HAP-1 (cell line): ENCODE data around the gene PTGR1.
"Not testable (repeated sequence)": the region's sequence is repeated elsewhere in the genome, so short reads cannot be mapped to it uniquely, and the experiment has no call there.

ENCODE experiments used
- DNase-seq, 2 experiments: peaks; one replicate each; pipeline ENCODE4 v3.0.0-alpha.2; 2016 to 2020; ENCODE audit warnings: low spot score in 2 of 2
- H3K27me3 ChIP-seq: fragments of 250-450 bp; sonication (Bioruptor Pico); 2 replicates; pipeline ENCODE4 v1.5.1; 2020; ENCODE audit warnings: low read depth, mild to moderate bottlenecking, moderate library complexity
- H3K36me3 ChIP-seq: fragments of 250-450 bp; sonication (Bioruptor Pico); replicated peaks from 2 replicates; pipeline ENCODE4 v1.5.1; 2020; ENCODE audit warnings: mild to moderate bottlenecking
- H3K4me1 ChIP-seq: fragments of 250-450 bp; sonication (Bioruptor Pico); 2 replicates; pipeline ENCODE4 v1.5.1; 2020; ENCODE audit warnings: mild to moderate bottlenecking
- H3K4me3 ChIP-seq: fragments of 250-450 bp; sonication (Bioruptor Pico); 2 replicates; pipeline ENCODE4 v1.5.1; 2020; ENCODE audit warnings: mild to moderate bottlenecking, moderate library complexity
- H3K9me3 ChIP-seq: fragments of 250-450 bp; sonication (Bioruptor Pico); 2 replicates; pipeline ENCODE4 v1.5.1; 2020; ENCODE audit warnings: mild to moderate bottlenecking, moderate library complexity
- in situ Hi-C: fragments of 300-500 bp; cut with MboI; formaldehyde crosslinking; loops from 3 replicates; pipeline ENCODE4 v1.14.3; 2020; ENCODE audit warnings: low sequenced_read_pairs, inconsistent platforms, mixed read lengths

PTGR1 gene

DNA sequence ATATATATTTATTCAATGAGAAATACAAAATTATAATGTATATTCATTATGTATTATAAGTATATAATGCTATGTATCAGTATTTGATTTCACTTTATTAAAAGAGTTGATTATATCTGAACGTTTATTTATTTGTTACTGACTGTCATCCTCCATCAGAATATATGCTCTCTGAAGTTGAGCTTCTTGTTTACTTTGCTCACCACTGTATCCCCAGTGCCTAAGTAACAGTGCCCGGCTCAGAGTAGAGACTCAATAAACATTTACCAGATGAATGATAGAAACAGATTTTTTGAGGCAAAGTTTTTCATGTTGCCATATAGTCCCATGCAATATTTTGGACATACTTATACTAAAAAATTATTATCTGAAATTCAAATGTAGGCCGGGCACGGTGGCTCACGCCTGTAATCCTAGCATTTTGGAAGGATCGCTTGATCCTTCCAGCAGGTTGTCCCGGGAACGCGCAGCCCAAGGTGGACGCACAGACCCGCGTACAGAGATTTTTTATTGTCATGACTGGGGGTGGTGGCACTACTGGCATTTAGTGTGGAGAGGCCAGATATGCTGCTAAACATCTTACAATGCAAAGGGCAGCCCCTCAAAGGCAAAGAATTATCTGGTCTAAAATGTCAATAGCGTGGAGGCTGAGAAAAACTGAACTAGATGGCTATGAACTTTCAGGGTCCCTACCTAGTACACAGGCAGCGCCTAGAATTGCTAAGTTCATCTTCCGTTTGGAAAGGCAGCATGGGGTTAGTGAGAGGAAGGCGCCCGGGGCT lies 30.9 kb upstream of the PTGR1 start:
- no peaks in the 10 kb centered on the region for H3K9me3 ChIP-seq
- H3K4me3 ChIP-seq, result peak overlapping the region; percentile 65
- peak in 1 of 2 experiments; percentile 13 for DNase-seq
- in situ Hi-C loops, result no loop called here
- peaks cover 10% of the 10 kb centered on the region for H3K4me1 ChIP-seq
- H3K27me3 ChIP-seq, result no peaks in the 10 kb centered on the region
- H3K36me3 ChIP-seq, result no peaks in the 10 kb centered on the region

DNA sequence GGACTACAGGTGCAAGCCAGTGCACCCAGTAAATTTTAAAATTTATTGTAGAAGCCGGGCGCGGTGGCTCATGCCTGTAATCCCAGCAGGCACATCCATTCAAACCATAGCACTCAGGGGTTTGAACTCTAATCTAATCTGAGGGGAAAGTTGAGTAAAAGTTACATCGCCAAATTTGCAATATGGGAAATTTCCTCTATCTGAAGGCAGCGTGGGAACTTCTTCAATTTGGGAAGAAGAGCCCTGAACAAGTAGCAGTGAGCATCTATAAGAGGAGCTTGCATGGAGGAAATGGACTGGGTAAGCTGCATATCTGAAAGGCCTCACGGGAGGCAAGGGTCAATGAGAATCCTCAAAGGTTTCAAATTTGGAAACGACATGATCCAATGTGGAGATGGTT lies 29.0 kb upstream of the PTGR1 start:
- H3K4me3 ChIP-seq, result no peak overlapping the region
- no peaks in the 10 kb centered on the region for H3K36me3 ChIP-seq
- in situ Hi-C loops, result no loop called here
- H3K27me3 ChIP-seq, result no peaks in the 10 kb centered on the region
- peaks cover 9% of the 10 kb centered on the region for H3K4me1 ChIP-seq
- no peaks in the 10 kb centered on the region for H3K9me3 ChIP-seq
- DNase-seq, result no peak

DNA sequence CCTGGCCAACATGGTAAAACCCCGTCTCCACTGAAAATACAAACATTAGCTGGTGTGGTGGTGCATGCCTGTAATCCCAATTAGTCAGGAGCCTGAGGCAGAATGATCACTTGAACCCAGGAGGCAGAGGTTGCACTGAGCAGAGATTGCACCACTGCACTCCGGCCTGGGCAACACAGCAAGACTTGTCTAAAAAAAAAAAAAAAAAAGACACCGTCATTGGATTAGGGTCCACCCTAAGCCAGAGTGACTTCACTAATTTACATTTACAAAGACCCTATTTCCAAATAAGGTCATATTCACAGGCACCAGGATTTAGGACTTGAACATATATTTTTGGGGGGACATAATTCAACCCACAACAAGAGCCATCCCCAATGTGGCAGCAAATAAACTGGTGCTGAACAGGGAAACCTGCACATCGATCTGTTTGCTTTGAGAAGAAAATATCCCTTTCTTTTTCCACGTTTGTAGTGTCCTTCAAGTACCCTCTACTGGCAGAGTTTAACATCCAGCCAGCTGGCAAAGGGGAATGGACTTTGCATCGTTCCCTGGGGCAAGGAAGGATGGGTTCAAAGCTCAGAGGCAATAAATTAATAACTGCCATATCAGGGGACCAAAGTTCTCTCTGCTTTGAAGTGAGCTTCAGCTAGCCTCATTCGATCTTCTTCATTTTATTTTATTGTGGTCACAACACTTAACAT lies 28.0 kb upstream of the PTGR1 start:
- Histone ChIP-seq H3K9me3 (no peaks in the 10 kb centered on the region), H3K4me1 (peaks cover 6% of the 10 kb centered on the region; the same call in 1 of the 2 replicates), H3K27me3 (no peaks in the 10 kb centered on the region), H3K4me3 (no peak overlapping the region), H3K36me3 (no peaks in the 10 kb centered on the region)
- in situ Hi-C loops, result no loop called here
- no peak for DNase-seq

DNA sequence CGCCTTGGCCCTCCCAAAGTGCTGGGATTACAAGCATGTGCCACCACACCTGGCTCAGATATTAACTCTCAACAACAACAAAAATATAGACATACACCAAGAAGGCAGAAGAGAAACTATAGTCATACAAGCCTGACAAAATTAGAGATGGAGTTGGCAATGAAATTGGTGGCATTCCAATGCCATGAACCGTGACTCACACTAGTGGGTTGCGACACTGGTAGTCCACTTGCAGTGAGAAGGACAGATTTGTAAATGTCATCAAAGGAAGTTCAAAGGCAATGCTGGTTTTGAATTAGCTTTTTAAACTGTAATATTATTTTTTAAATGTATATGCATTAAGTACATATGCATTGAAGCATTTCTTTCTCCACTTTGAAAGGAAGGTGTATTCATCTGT lies 23.2 kb upstream of the PTGR1 start:
- Histone ChIP-seq H3K4me3 (no peak overlapping the region), H3K27me3 (no peaks in the 10 kb centered on the region; the same call in 1 of the 2 replicates), H3K36me3 (no peaks in the 10 kb centered on the region), H3K4me1 (no peaks in the 10 kb centered on the region; the same call in 1 of the 2 replicates), H3K9me3 (no peaks in the 10 kb centered on the region)
- DNase-seq, result no peak
- in situ Hi-C loops, result no loop called here

- in situ Hi-C loops, result no loop called here
- H3K27me3 ChIP-seq, result no peaks in the 10 kb centered on the region; the same call in 1 of the 2 replicates
- DNase-seq, result peak in 1 of 2 experiments; percentile 38
Measured at GRCh38 chr9:111621895-111622480, 22.5 kb upstream of the PTGR1 start.

DNA sequence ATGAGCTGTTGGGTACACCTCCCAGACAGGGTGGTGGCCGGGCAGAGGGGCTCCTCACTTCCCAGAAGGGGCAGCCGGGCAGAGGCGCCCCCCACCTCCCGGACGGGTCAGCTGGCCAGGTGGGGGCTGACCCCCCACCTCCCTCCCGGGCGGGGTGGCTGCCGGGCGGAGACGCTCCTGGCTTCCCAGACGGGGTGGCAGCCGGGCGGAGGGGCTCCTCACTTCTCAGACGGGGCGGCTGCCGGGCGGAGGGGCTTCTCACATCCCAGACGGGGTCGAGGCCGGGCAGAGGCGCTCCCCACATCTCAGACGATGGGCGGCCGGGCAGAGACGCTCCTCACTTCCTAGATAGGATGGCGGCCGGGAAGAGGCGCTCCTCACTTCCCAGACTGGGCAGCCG lies 17.9 kb upstream of the PTGR1 start:
- H3K4me3 ChIP-seq, H3K36me3 ChIP-seq, DNase-seq, H3K9me3 ChIP-seq, in situ Hi-C loops, H3K27me3 ChIP-seq, H3K4me1 ChIP-seq: not testable (repeated sequence)

More at GRCh38 chr9:111621895-111622480, 22.5 kb upstream of the PTGR1 start:
- no peaks in the 10 kb centered on the region; the same call in 1 of the 2 replicates for H3K4me1 ChIP-seq
- H3K36me3 ChIP-seq, result no peaks in the 10 kb centered on the region
- no peaks in the 10 kb centered on the region for H3K9me3 ChIP-seq
- no peak overlapping the region for H3K4me3 ChIP-seq

DNA sequence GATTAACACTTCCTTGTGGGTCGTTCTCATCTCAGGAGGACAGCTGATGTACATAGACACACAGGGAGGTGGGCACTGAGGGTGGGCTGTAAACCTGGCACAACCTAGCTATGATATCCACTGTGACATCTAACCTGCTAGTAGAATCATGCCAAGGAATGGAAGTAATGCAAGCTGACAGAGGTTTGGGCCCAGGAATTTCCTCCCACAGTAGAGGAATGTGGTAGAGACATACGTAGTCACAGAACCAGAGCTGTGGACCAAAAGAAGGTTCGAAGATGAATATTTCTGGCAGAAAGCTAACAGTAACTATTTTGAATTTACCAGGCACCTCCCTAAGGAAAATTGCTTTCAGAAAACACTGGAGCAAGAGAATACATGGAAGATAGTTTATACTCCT lies 16.5 kb upstream of the PTGR1 start:
- no peak for DNase-seq
- in situ Hi-C loops, result no loop called here

GRCh38 chr9:111613436-111614040 lies 14.1 kb upstream of the PTGR1 start:
- no peak overlapping the region for H3K4me3 ChIP-seq
- no peak for DNase-seq
- in situ Hi-C loops, result no loop called here
- H3K27me3 ChIP-seq, result no peaks in the 10 kb centered on the region
- no peaks in the 10 kb centered on the region for H3K36me3 ChIP-seq
- no peaks in the 10 kb centered on the region for H3K9me3 ChIP-seq
- no peaks in the 10 kb centered on the region for H3K4me1 ChIP-seq

More for the DNA sequence above, 16.5 kb upstream of the PTGR1 start:
- H3K4me3 ChIP-seq, result no peak overlapping the region
- no peaks in the 10 kb centered on the region for H3K4me1 ChIP-seq
- H3K36me3 ChIP-seq, result no peaks in the 10 kb centered on the region
- H3K27me3 ChIP-seq, result no peaks in the 10 kb centered on the region; the same call in 1 of the 2 replicates
- no peaks in the 10 kb centered on the region for H3K9me3 ChIP-seq

DNA sequence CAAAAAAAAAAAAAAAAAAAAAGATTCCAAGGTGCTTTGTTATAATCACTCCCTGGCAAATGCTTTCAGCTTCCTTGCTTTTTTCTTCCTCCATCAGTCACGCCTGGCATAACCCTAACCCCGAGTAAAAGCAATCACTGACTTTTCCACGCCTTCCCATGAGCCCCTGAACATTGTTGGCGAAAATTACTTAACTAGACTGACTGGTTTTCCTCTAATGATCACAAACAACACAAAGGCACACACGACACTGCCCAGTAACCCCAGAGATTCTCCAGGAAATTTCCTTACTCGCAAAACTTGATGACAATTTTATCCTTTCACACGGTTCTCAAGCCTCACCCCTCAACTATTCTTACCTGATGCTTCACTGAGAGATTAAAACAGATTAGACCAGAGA lies 11.4 kb upstream of the PTGR1 start:
- Histone ChIP-seq H3K27me3 (no peaks in the 10 kb centered on the region), H3K4me1 (no peaks in the 10 kb centered on the region), H3K36me3 (no peaks in the 10 kb centered on the region), H3K9me3 (no peaks in the 10 kb centered on the region), H3K4me3 (no peak overlapping the region)
- in situ Hi-C loops, result no loop called here
- DNase-seq, result no peak

GRCh38 chr9:111610149-111610548 lies 10.7 kb upstream of the PTGR1 start:
- no peak for DNase-seq
- no peaks in the 10 kb centered on the region for H3K9me3 ChIP-seq
- H3K36me3 ChIP-seq, result no peaks in the 10 kb centered on the region

GRCh38 chr9:111605041-111605559 lies 5.7 kb upstream of the PTGR1 start:
- Histone ChIP-seq H3K36me3 (no peaks in the 10 kb centered on the region), H3K4me3 (no peak overlapping the region), H3K4me1 (no peaks in the 10 kb centered on the region), H3K9me3 (no peaks in the 10 kb centered on the region), H3K27me3 (no peaks in the 10 kb centered on the region)
- DNase-seq, result no peak
- in situ Hi-C loops, result no loop called here

More at GRCh38 chr9:111610149-111610548, 10.7 kb upstream of the PTGR1 start:
- Histone ChIP-seq H3K4me3 (no peak overlapping the region), H3K27me3 (no peaks in the 10 kb centered on the region), H3K4me1 (no peaks in the 10 kb centered on the region)
- in situ Hi-C loops, result no loop called here

DNA sequence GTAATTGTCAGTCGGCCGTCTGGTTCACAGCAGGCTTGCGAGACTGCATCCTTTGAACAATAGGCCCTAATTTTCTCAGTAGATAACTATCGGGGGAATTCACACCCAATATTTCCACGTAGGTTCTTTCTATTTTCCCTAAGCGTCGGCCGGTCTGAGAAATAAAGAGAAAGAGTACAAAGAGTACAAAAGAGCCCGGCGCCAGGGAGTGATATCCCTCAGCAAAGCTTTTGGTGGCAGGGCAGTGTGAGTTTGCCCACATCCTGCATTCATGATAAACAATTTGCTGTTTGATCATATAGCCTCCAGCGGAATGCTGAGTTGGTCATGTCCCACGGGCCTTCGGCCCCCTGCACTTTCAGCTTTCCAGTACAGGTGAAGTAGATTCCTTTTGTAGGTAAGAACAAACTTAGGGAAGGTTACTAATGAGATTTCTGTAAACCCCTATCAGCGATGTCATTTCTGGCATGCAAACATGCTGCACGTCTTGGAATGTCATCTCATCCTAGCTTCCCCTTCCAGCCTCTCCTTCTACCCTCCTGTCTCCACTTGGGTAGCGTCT lies 4.7 kb upstream of the PTGR1 start:
- Histone ChIP-seq H3K36me3 (no peaks in the 10 kb centered on the region), H3K4me1 (no peaks in the 10 kb centered on the region; the same call in 1 of the 2 replicates), H3K4me3 (no peak overlapping the region), H3K9me3 (no peaks in the 10 kb centered on the region), H3K27me3 (no peaks in the 10 kb centered on the region)
- in situ Hi-C loops, result no loop called here
- DNase-seq, result no peak

GRCh38 chr9:111603041-111603440 lies 3.6 kb upstream of the PTGR1 start:
- DNase-seq, result no peak
- Histone ChIP-seq H3K36me3 (no peaks in the 10 kb centered on the region), H3K4me1 (no peaks in the 10 kb centered on the region; the same call in 1 of the 2 replicates), H3K4me3 (no peak overlapping the region), H3K9me3 (no peaks in the 10 kb centered on the region), H3K27me3 (no peaks in the 10 kb centered on the region)
- in situ Hi-C loops, result no loop called here
